Bronchial epithelial cell (primary cell): Measurements from ENCODE around the gene SLC26A5. TPM values are rescaled to one million over a fixed set of nuclear protein-coding genes. Genes with fewer than 3 reads are reported as not detected.
"Not testable (repeated sequence)": the region's sequence is repeated elsewhere in the genome, so short reads cannot be mapped to it uniquely, and the experiment has no call there.

Source experiments
- DNase-seq: peaks from one replicate; pipeline ENCODE4 v3.0.0-alpha.2; 2010; ENCODE audit warnings: low read depth
- FAIRE-seq: peaks from 2 replicates; lab custom pipeline; 2011; peaks lifted over from hg19 to GRCh38; lab: Jason Lieb, UNC
- H3K27me3 ChIP-seq: 2 replicates; pipeline ENCODE4 v1.5.1; 2011; ENCODE audit warnings: low read length; ENCODE audit not compliant: control insufficient read depth, insufficient read depth
- H3K36me3 ChIP-seq: 2 replicates; pipeline ENCODE4 v1.5.1; 2011; ENCODE audit warnings: low read length; ENCODE audit not compliant: control insufficient read depth, insufficient read depth
- H3K4me3 ChIP-seq: 2 replicates; pipeline ENCODE4 v1.5.1; 2011; ENCODE audit warnings: mild to moderate bottlenecking, low read depth, low read length, control low read depth
- CTCF ChIP-seq: IDR thresholded peaks from 2 replicates; pipeline ENCODE4 v1.5.1; 2011; ENCODE audit warnings: mild to moderate bottlenecking, moderate library complexity, low read length, control low read depth, inconsistent platforms; ENCODE audit not compliant: insufficient read depth, severe bottlenecking
- total RNA-seq: library from RNA; depleted of rRNA; stranded (reverse); fragments of >200 nt; gene quantifications from 2 replicates; pipeline ENCODE4 v1.2.1, GENCODE V29; 2014

The SLC26A5 gene
- total RNA-seq, 1 donor from 2014 or later, result not detected

GRCh38 chr7:103418241-103418640 is 27.8 kb downstream of the SLC26A5 start:
- Histone ChIP-seq H3K4me3 (no peak overlapping the region), H3K27me3 (no peaks in the 10 kb centered on the region), H3K36me3 (no peaks in the 10 kb centered on the region)
- no peak for FAIRE-seq
- TF ChIP-seq CTCF, result no peak
- no peak for DNase-seq

DNA sequence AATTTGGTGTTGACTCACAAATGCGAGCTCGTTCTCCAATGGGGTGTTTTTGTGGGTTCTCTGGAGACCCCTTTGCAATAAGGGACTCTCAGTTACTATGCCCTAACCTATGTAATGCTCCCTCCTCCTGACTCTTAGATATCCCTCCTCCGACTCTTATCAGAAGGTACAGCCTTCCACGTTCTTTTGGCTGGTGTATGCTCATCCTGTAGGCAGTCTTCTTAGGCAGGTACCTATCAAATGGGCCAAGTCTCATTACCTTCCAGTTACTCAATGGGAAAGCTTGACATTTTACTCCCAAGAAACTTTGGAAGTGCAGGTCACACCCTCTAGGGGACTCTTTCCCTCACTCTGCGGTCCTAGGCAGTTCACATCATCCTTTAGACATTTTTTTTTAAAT is 32.6 kb downstream of the SLC26A5 start:
- no peak for DNase-seq
- H3K4me3 ChIP-seq, result no peak overlapping the region
- H3K36me3 ChIP-seq, result no peaks in the 10 kb centered on the region
- no peaks in the 10 kb centered on the region for H3K27me3 ChIP-seq
- no peak for FAIRE-seq
- TF ChIP-seq CTCF, result no peak

DNA sequence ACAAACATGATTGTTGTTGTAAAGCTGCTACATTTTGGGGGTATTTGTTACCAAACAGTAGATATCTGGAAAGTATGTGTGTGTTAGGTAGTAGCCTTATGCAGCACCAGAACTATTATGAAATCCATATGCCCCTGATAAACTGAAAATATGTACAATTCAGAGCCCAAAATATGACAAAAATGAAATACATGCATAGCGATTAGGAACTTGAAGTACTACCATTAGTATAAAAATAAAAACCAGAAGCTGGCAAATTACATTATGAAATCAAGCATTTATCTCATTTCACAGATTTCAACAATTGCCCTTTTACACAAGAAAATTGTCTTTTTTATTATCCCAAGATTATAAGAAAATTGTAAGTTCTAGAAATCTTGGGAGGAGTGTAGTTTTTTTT is 33.9 kb downstream of the SLC26A5 start:
- H3K36me3 ChIP-seq, result no peaks in the 10 kb centered on the region
- no peak overlapping the region for H3K4me3 ChIP-seq
- H3K27me3 ChIP-seq, result no peaks in the 10 kb centered on the region
- TF ChIP-seq CTCF, result no peak
- DNase-seq, result no peak
- FAIRE-seq, result no peak

DNA sequence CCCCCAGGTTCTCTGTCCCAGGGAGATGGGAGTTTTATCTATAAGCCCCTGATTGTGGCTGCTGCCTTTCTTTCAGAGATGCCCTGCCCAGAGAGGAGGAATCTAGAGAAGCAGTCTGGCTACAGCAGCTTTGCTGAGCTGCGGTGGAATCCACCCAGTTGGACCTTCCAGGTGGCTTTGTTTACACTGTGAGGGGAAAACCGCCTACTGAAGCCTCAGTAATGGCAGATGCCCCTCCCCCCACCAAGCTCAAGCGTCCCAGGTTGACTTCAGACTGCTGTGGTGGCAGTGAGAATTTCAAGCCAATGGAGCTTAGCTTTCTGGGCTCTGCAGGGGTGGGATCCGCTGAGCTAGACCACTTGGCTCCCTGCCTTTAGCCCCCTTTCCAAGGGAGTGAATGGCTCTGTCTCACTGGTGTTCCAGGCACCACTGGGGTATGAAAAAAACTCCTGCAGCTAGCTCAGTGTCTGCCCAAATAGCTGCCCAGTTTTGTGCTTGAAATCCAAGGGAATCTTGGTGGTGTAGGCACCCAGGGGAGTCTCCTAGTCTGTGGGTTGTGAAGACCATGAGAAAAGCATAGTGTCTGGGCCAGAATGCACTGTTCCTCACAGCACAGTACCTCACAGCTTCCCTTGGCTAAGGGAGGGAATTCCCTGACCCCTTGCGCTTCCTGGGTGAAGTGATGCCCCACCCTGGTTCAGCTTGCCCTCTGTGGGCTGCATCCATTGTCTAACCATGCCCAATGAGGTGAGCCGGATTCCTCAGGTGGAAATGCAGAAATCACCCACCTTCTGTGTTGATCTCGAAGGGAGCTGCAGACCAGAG is 40.0 kb downstream of the SLC26A5 start:
- H3K27me3 ChIP-seq, DNase-seq, FAIRE-seq, H3K4me3 ChIP-seq, H3K36me3 ChIP-seq: not testable (repeated sequence)

DNA sequence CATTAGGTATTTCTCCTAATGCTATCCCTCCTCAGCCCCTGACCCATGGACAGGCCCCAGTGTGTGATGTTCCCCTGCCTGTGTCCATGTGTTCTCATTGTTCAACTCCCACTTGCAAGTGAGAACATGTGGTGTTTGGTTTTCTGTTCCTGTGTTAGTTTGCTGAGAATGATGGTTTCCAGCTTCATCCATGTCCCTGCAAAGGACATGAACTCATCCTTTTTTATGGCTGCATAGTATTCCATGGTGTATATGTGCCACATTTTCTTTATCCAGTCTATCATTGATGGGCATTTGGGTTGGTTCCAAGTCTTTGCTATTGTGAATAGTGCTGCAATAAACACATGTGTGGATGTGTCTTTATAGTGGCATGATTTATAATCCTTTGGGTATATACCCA is 46.3 kb downstream of the SLC26A5 start:
- not testable (repeated sequence) for H3K4me3 ChIP-seq, DNase-seq, FAIRE-seq, H3K36me3 ChIP-seq, H3K27me3 ChIP-seq

GRCh38 chr7:103398483-103399127 is 47.4 kb downstream of the SLC26A5 start:
- DNase-seq (no peak), FAIRE-seq (no peak)
- no peaks in the 10 kb centered on the region for H3K27me3 ChIP-seq
- no peak overlapping the region for H3K4me3 ChIP-seq
- no peaks in the 10 kb centered on the region for H3K36me3 ChIP-seq
- no peak for TF ChIP-seq CTCF

DNA sequence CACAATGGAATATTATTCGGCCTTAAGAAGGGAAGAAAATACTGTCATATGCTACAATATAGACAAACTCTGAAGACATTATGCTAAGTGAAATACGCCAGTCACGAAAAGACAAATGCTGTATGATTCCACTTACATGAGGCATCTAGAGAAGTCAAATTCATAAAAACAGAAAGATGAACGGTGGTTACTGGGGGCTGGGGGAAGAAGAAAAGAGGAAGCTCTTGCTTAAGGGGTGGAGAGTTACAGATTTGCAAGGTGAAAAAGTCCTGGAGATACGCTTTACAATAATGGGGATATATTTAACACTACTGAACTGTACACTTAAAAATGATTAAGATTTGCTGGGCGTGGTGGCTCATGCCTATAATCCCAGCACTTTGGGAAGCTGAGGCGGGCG is 49.5 kb downstream of the SLC26A5 start:
- H3K36me3 ChIP-seq, result no peaks in the 10 kb centered on the region
- TF ChIP-seq CTCF, result no peak
- no peaks in the 10 kb centered on the region for H3K27me3 ChIP-seq
- H3K4me3 ChIP-seq, result no peak overlapping the region
- FAIRE-seq, result no peak
- no peak for DNase-seq
